PC-3 (cell line): Measurements from ENCODE around the gene CDK5RAP3. TPM values are rescaled to one million over a fixed set of nuclear protein-coding genes. Genes with fewer than 3 reads are reported as not detected.
A peak's percentile ranks its signal among the peaks of the same experiment; 100 is the strongest.

Experiments used
- ATAC-seq: fragments of 200-7000 bp; cut with Tn5 transposase; 2 replicates; pipeline ENCODE4 v1.9.1; 2020; ENCODE audit warnings: mild to moderate bottlenecking, moderate library complexity
- BruUV-seq: library from RNA; stranded (reverse); fragments of 400-500 nt; replicated peaks from 2 replicates; lab custom pipeline; 2021; lab: Mats Ljungman, UMichigan
- CTCF ChIA-PET: fragments of 300-600 bp; sonication (Branson Sonifier 250); formaldehyde crosslinking; loops from one replicate; lab custom pipeline; 2022; ENCODE audit warnings: antibody characterized with exemption; lab: Charles Lee
- POLR2A ChIA-PET: fragments of 300-600 bp; sonication (Branson Sonifier 250); formaldehyde crosslinking; loops from one replicate; lab custom pipeline; 2022; ENCODE audit warnings: antibody characterized with exemption; ENCODE audit not compliant: unreplicated experiment; lab: Charles Lee
- DNase-seq: peaks from one replicate; pipeline ENCODE4 v3.0.0-alpha.2; 2015
- H2AFZ ChIP-seq: fragments of 300-600 bp; sonication (generic); 2 replicates; pipeline ENCODE4 v1.6.0; 2016; ENCODE audit warnings: antibody characterized with exemption, low read length
- H3F3A ChIP-seq: fragments of 300-600 bp; sonication (generic); one replicate; pipeline ENCODE4 v1.6.0; 2017; ENCODE audit warnings: antibody characterized with exemption, low read length, control low read depth, mild to moderate bottlenecking; ENCODE audit not compliant: unreplicated experiment
- H3K27ac ChIP-seq: fragments of 300-600 bp; sonication (generic); 2 replicates; pipeline ENCODE4 v1.5.1; 2016; ENCODE audit warnings: mild to moderate bottlenecking, low read length
- H3K27me3 ChIP-seq: fragments of 300-600 bp; sonication (generic); 2 replicates; pipeline ENCODE4 v1.6.1; 2016; ENCODE audit warnings: low read length, mixed read lengths
- H3K36me3 ChIP-seq: fragments of 300-600 bp; sonication (generic); 2 replicates; pipeline ENCODE4 v1.6.1; 2016; ENCODE audit warnings: low read depth, mixed run types, low read length, mixed read lengths
- H3K4me1 ChIP-seq: fragments of 300-600 bp; sonication (generic); 2 replicates; pipeline ENCODE4 v1.5.1; 2016; ENCODE audit warnings: low read length; ENCODE audit not compliant: insufficient read depth
- H3K4me2 ChIP-seq: fragments of 300-600 bp; sonication (generic); 2 replicates; pipeline ENCODE4 v1.6.0; 2016; ENCODE audit warnings: low read length
- H3K4me3 ChIP-seq: fragments of 300-600 bp; sonication (generic); 2 replicates; pipeline ENCODE4 v1.5.1; 2016; ENCODE audit warnings: mild to moderate bottlenecking, low read length, mixed read lengths
- H3K79me2 ChIP-seq: fragments of 300-600 bp; sonication (generic); 2 replicates; pipeline ENCODE4 v1.6.1; 2017; ENCODE audit warnings: low read length, mixed read lengths
- H3K9ac ChIP-seq: fragments of 300-600 bp; sonication (generic); 2 replicates; pipeline ENCODE4 v1.6.0; 2016; ENCODE audit warnings: mild to moderate bottlenecking, low read length
- H3K9me2 ChIP-seq: fragments of 300-600 bp; sonication (generic); replicated peaks from 2 replicates; pipeline ENCODE4 v1.6.1; 2016; ENCODE audit warnings: mixed run types, low read length, mixed read lengths
- H3K9me3 ChIP-seq: fragments of 300-600 bp; sonication (generic); 2 replicates; pipeline ENCODE4 v1.6.1; 2016; ENCODE audit warnings: low read length, mixed read lengths
- H4K20me1 ChIP-seq: fragments of 300-600 bp; sonication (generic); 2 replicates; pipeline ENCODE4 v1.6.1; 2016; ENCODE audit warnings: low read length, mixed read lengths
- CTCF ChIP-seq: fragments of 300-600 bp; sonication (generic); conservative IDR thresholded peaks from 2 replicates; pipeline ENCODE4 v1.5.1; 2017; ENCODE audit warnings: antibody characterized with exemption, low read depth, mild to moderate bottlenecking, low read length
- EZH2 ChIP-seq: fragments of 300-600 bp; sonication (generic); IDR thresholded peaks from one replicate; pipeline ENCODE4 v1.6.1; 2017; ENCODE audit warnings: antibody characterized with exemption, mild to moderate bottlenecking, low read length; ENCODE audit not compliant: unreplicated experiment
- EZH2phosphoT487 ChIP-seq: fragments of 300-600 bp; sonication (generic); IDR thresholded peaks from 2 replicates; pipeline ENCODE4 v1.6.1; 2018; ENCODE audit warnings: mild to moderate bottlenecking, antibody characterized with exemption, low read length, borderline replicate concordance
- intact Hi-C: fragments of 100-400 bp; cut with micrococcal nuclease; formaldehyde crosslinking; loops from 2 replicates; pipeline ENCODE4 v1.9.0; 2023
- total RNA-seq: library from RNA; depleted of rRNA; stranded (reverse); fragments of >200 nt; gene quantifications from 2 replicates; pipeline ENCODE4 v1.2.3, GENCODE V29; 2014

CDK5RAP3 gene
- total RNA-seq, 1 experiment from 2014 or later, result 193 TPM

GRCh38 chr17:47957591-47958490 is 13.1 kb upstream of the CDK5RAP3 start, which contains the start of gene PRR15L:
Gene PRR15L (minus strand): TSS chr17:47957883. CDS start chr17:47953234, 4,649 bp downstream.
- H3K4me2 ChIP-seq, result peak within 1 kb of the TSS; percentile 71
- ChIA-PET CTCF (interaction anchor here (0.5 to 2.2 kb wide), 6 partner anchors 9 to 89 kb away, joined by 3 to 10 read pairs (median 3); partner anchors contain the start of gene CDK5RAP3), POLR2A (interaction anchor here (0.6 to 1.0 kb wide), 4 partner anchors 9 to 16 kb away, joined by 3 to 5 read pairs (median 4); partner anchors contain the start of gene CDK5RAP3)
- intact Hi-C loops, result no loop called here
- no TSS peak for BruUV-seq
- ATAC-seq (peak; percentile 79), DNase-seq (peak; percentile 80)
- no peaks in the 10 kb centered on the region for H3K9me3 ChIP-seq
- no peaks in the 10 kb centered on the region for H3K79me2 ChIP-seq
- H3F3A ChIP-seq, result no peaks in the 10 kb centered on the region
- H3K9me2 ChIP-seq, result no peaks in the 10 kb centered on the region
- no peak within 1 kb of the TSS for H2AFZ ChIP-seq
- H4K20me1 ChIP-seq, result no peaks in the 10 kb centered on the region
- H3K27ac ChIP-seq, result peak within 1 kb of the TSS; percentile 59
- no peaks in the 10 kb centered on the region for H3K36me3 ChIP-seq
- no peak for TF ChIP-seq EZH2phosphoT487
- no peak for TF ChIP-seq CTCF
- no peak for TF ChIP-seq EZH2
- H3K9ac ChIP-seq, result peak within 1 kb of the TSS; percentile 41
- H3K4me3 ChIP-seq, result peak within 1 kb of the TSS; percentile 42; the same call in 1 of the 2 replicates
- no peaks in the 10 kb centered on the region for H3K27me3 ChIP-seq
- H3K4me1 ChIP-seq, result peaks cover 30% of the 10 kb centered on the region

- Histone ChIP-seq H3K79me2 (no peaks in the 10 kb centered on the region), H3K9me3 (no peaks in the 10 kb centered on the region), H3K4me2 (no peak overlapping the region), H3K27ac (no peak overlapping the region), H2AFZ (no peak overlapping the region), H3K36me3 (no peaks in the 10 kb centered on the region), H3K4me3 (no peak overlapping the region), H3K27me3 (no peaks in the 10 kb centered on the region), H3F3A (no peaks in the 10 kb centered on the region), H3K9me2 (no peaks in the 10 kb centered on the region), H3K4me1 (peaks cover 30% of the 10 kb centered on the region), H3K9ac (no peak overlapping the region), H4K20me1 (no peaks in the 10 kb centered on the region)
- ChIA-PET POLR2A (no interaction called here), CTCF (no interaction called here)
- intact Hi-C loops, result no loop called here
- ATAC-seq, result no peak
- no peak for DNase-seq
- no TSS peak for BruUV-seq
- no peak for TF ChIP-seq EZH2phosphoT487
- TF ChIP-seq CTCF, result no peak
- TF ChIP-seq EZH2, result no peak
These were observed 10.9 kb upstream of the CDK5RAP3 start for GRCh38 chr17:47959825-47960655.
